ENCODE results near the gene ZNF532. TPM values are rescaled to one million over a fixed set of nuclear protein-coding genes. Genes with fewer than 3 reads are reported as not detected.

Gene ZNF532
- total RNA-seq, 1 donor: 7.3 TPM

GRCh38 chr18:58934933-58935577 lies 70.4 kb downstream of the ZNF532 start:
- DNase-seq (ENCODE audit: low read depth in 2 of 3, low spot score in 2 of 3): no peak

- DNase-seq (ENCODE audit: low read depth in 2 of 3, low spot score in 2 of 3): peak in 2 of 3 donors; percentile 37 to 61
These were observed 72.6 kb downstream of the ZNF532 start for GRCh38 chr18:58937071-58937886.

- DNase-seq (ENCODE audit: low read depth in 2 of 3, low spot score in 2 of 3): no peak
These were observed 73.2 kb downstream of the ZNF532 start for GRCh38 chr18:58937887-58938267.

- DNase-seq (ENCODE audit: low read depth in 2 of 3, low spot score in 2 of 3): no peak
These were observed 76.9 kb downstream of the ZNF532 start for GRCh38 chr18:58941426-58942099.

- DNase-seq (ENCODE audit: low read depth in 2 of 3, low spot score in 2 of 3): no peak
These were observed 79.2 kb downstream of the ZNF532 start for GRCh38 chr18:58943896-58944295.

- DNase-seq (ENCODE audit: low read depth in 2 of 3, low spot score in 2 of 3): no peak
These were observed 82.6 kb downstream of the ZNF532 start for GRCh38 chr18:58947136-58947732.

GRCh38 chr18:58949031-58949430 lies 84.4 kb downstream of the ZNF532 start:
- no peak for DNase-seq (ENCODE audit: low read depth in 2 of 3, low spot score in 2 of 3)

GRCh38 chr18:58951986-58952702 lies 87.5 kb downstream of the ZNF532 start:
- DNase-seq (ENCODE audit: low read depth in 2 of 3, low spot score in 2 of 3): no peak

- DNase-seq (ENCODE audit: low read depth in 2 of 3, low spot score in 2 of 3): no peak
These were observed 88.2 kb downstream of the ZNF532 start for GRCh38 chr18:58952858-58953257.

- DNase-seq (ENCODE audit: low read depth in 2 of 3, low spot score in 2 of 3): no peak
These were observed 89.0 kb downstream of the ZNF532 start for GRCh38 chr18:58953627-58954026.

GRCh38 chr18:58955001-58955400 lies 90.3 kb downstream of the ZNF532 start:
- DNase-seq (ENCODE audit: low read depth in 2 of 3, low spot score in 2 of 3): no peak

- no peak for DNase-seq (ENCODE audit: low read depth in 2 of 3, low spot score in 2 of 3)
These were observed 91.1 kb downstream of the ZNF532 start for GRCh38 chr18:58955738-58956137.

- DNase-seq (ENCODE audit: low read depth in 2 of 3, low spot score in 2 of 3): no peak
These were observed 94.0 kb downstream of the ZNF532 start for GRCh38 chr18:58958628-58959027.

- DNase-seq (ENCODE audit: low read depth in 2 of 3, low spot score in 2 of 3): no peak
These were observed 95.8 kb downstream of the ZNF532 start for GRCh38 chr18:58960508-58960907.

- no peak for DNase-seq (ENCODE audit: low read depth in 2 of 3, low spot score in 2 of 3)
These were observed 96.5 kb downstream of the ZNF532 start for GRCh38 chr18:58960946-58961722.

- no peak for DNase-seq (ENCODE audit: low read depth in 2 of 3, low spot score in 2 of 3)
These were observed 97.7 kb downstream of the ZNF532 start for GRCh38 chr18:58962336-58962735.

GRCh38 chr18:58965291-58966004 lies 100.8 kb downstream of the ZNF532 start:
- no peak for DNase-seq (ENCODE audit: low read depth in 2 of 3, low spot score in 2 of 3)

- DNase-seq (ENCODE audit: low read depth in 2 of 3, low spot score in 2 of 3): no peak
These were observed 101.5 kb downstream of the ZNF532 start for GRCh38 chr18:58966005-58966677.

GRCh38 chr18:58966704-58967103 lies 102.0 kb downstream of the ZNF532 start:
- no peak for DNase-seq (ENCODE audit: low read depth in 2 of 3, low spot score in 2 of 3)
